Fibroblast of lung (primary cell): ENCODE measurements around the gene NIFK.

ENCODE experiments used
- CTCF ChIP-seq, 2 donors: IDR thresholded peaks in 1 of 2; conservative IDR thresholded peaks in 1 of 2; 1 replicate in 1 of 2; 2 replicates in 1 of 2; pipeline ENCODE4 v1.5.1; 2011 to 2012; ENCODE audit warnings: low read length in 2 of 2, control low read depth in 1 of 2, inconsistent platforms in 1 of 2, low read depth in 1 of 2, mild to moderate bottlenecking in 1 of 2
- EZH2 ChIP-seq: IDR thresholded peaks from 2 replicates; pipeline ENCODE4 v1.5.1; 2012; ENCODE audit warnings: low read length, control low read depth, mild to moderate bottlenecking; ENCODE audit errors: missing control alignments

- TF ChIP-seq CTCF (conservative IDR thresholded peaks at IDR 0.05 in 1 of 2, IDR thresholded peaks at IDR 0.05 in 1 of 2; ENCODE audit: low read depth in 1 of 2, low read length in 2 of 2) = no peak
- TF ChIP-seq EZH2 = no peak
These were observed 39.5 kb downstream of the NIFK start for GRCh38 chr2:121697108-121697631.
